WI38 (cell line): ENCODE data around the gene AGTRAP.

Experiments
- H3K4me3 ChIP-seq: 2 replicates; pipeline ENCODE4 v1.5.1; 2011; ENCODE audit warnings: low read depth, mild to moderate bottlenecking, control low read depth, low read length
- CTCF ChIP-seq: IDR thresholded peaks from 2 replicates; pipeline ENCODE4 v1.5.1; 2012; ENCODE audit warnings: low read depth, mild to moderate bottlenecking, control low read depth, low read length

AGTRAP gene

GRCh38 chr1:11744287-11744686 is 8.4 kb downstream of the AGTRAP start:
- TF ChIP-seq CTCF = no peak
- H3K4me3 ChIP-seq = no peak overlapping the region

- TF ChIP-seq CTCF = no peak
Observed at GRCh38 chr1:11746092-11746491, 10.2 kb downstream of the AGTRAP start.

GRCh38 chr1:11746795-11747487 is 11.0 kb downstream of the AGTRAP start:
- no peak for TF ChIP-seq CTCF
- H3K4me3 ChIP-seq = no peak overlapping the region

More at GRCh38 chr1:11746092-11746491, 10.2 kb downstream of the AGTRAP start:
- H3K4me3 ChIP-seq = no peak overlapping the region

- no peak overlapping the region for H3K4me3 ChIP-seq
- TF ChIP-seq CTCF = no peak
Observed at GRCh38 chr1:11748294-11749202, 12.6 kb downstream of the AGTRAP start.

- H3K4me3 ChIP-seq = no peak overlapping the region
- peak; percentile 20; the same call in 1 of the 2 replicates for TF ChIP-seq CTCF
Observed at GRCh38 chr1:11749203-11749689, 13.3 kb downstream of the AGTRAP start.

- TF ChIP-seq CTCF = no peak
- H3K4me3 ChIP-seq = no peak overlapping the region
Observed at GRCh38 chr1:11749996-11750395, 14.1 kb downstream of the AGTRAP start.

- TF ChIP-seq CTCF = no peak
- no peak overlapping the region for H3K4me3 ChIP-seq
Observed at GRCh38 chr1:11751087-11751486, 15.2 kb downstream of the AGTRAP start.
